HCT116 (cell line): ENCODE measurements around the gene SETD2. TPM values are rescaled to one million over a fixed set of nuclear protein-coding genes. Genes with fewer than 3 reads are reported as not detected.

ENCODE experiments used
- ATAC-seq: fragments of 200-7000 bp; cut with Tn5 transposase; 2 replicates; pipeline ENCODE4 v1.9.1; 2020; ENCODE audit warnings: mild to moderate bottlenecking, moderate library complexity
- BruUV-seq: library from RNA; stranded (reverse); fragments of 400-500 nt; replicated peaks from 2 replicates; lab custom pipeline; 2021; lab: Mats Ljungman, UMichigan
- CTCF ChIA-PET: fragments of 300-600 bp; sonication (Branson Sonifier 250); formaldehyde crosslinking; loops from one replicate; lab custom pipeline; 2021; ENCODE audit warnings: antibody characterized with exemption; lab: Charles Lee
- POLR2A ChIA-PET: fragments of 300-600, 350-600 bp; sonication (Branson Sonifier 250); formaldehyde crosslinking; loops from one replicate; lab custom pipeline; 2021; ENCODE audit warnings: antibody characterized with exemption; lab: Charles Lee
- RAD21 ChIA-PET, 2 experiments: fragments of 300-600 bp; sonication (Branson Sonifier 250); formaldehyde crosslinking; loops; one replicate each; lab custom pipeline; 2023; ENCODE audit warnings: low total read pairs in 2 of 2; ENCODE audit not compliant: uncharacterized antibody in 2 of 2, unreplicated experiment in 2 of 2, low non-redundant PET in 1 of 2; lab: Charles Lee
- DNase-seq: peaks from one replicate; pipeline ENCODE4 v3.0.0-alpha.2; 2010; ENCODE audit warnings: low read depth, low spot score
- H2AFZ ChIP-seq: fragments of 200-600 bp; shearing (Covaris generic), sonication (generic); 2 replicates; pipeline ENCODE4 v1.6.1; 2017; ENCODE audit warnings: low read depth, mixed run types, mixed read lengths, antibody characterized with exemption, low read length; ENCODE audit not compliant: poor library complexity, severe bottlenecking
- H3K27ac ChIP-seq: 2 replicates; pipeline ENCODE4 v1.5.1; 2012; ENCODE audit warnings: low read depth, low read length
- H3K27me3 ChIP-seq: fragments of 200-600 bp; sonication (generic); 2 replicates; pipeline ENCODE4 v1.6.1; 2016; ENCODE audit warnings: mixed run types, low read length, mixed read lengths; ENCODE audit not compliant: insufficient read depth
- H3K36me3 ChIP-seq, 2 experiments: fragments of 200-500 bp in 1 of 2; fragments of 200-600 bp in 1 of 2; sonication (Bioruptor generic) in 1 of 2; sonication (generic) in 1 of 2; 2 replicates each; pipeline versions ENCODE4 v1.5.1 to v1.6.1; 2014 to 2016; ENCODE audit warnings: low read length in 2 of 2, inconsistent platforms in 1 of 2, mixed read lengths in 1 of 2, mixed run types in 1 of 2; ENCODE audit not compliant: insufficient read depth in 2 of 2, control insufficient read depth in 1 of 2
- H3K4me1 ChIP-seq, 2 experiments: fragments of 200-600 bp in 1 of 2; sonication (generic) in 1 of 2; 2 replicates each; pipeline versions ENCODE4 v1.5.1 to v1.6.1; 2012 to 2017; ENCODE audit warnings: low read length in 2 of 2, inconsistent platforms in 1 of 2, mild to moderate bottlenecking in 1 of 2, mixed read lengths in 1 of 2, mixed run types in 1 of 2, moderate library complexity in 1 of 2; ENCODE audit not compliant: insufficient read depth in 2 of 2, control insufficient read depth in 1 of 2
- H3K4me2 ChIP-seq: fragments of 200-600 bp; sonication (generic); 2 replicates; pipeline ENCODE4 v1.6.1; 2017; ENCODE audit warnings: mixed run types, low read length, mixed read lengths
- H3K4me3 ChIP-seq, 2 experiments: fragments of 200-600 bp in 1 of 2; sonication (generic) in 1 of 2; replicated peaks in 1 of 2; 2 replicates each; pipeline ENCODE4 v1.5.1; 2011 to 2016; ENCODE audit warnings: low read length in 2 of 2, control low read depth in 1 of 2, low read depth in 1 of 2, mild to moderate bottlenecking in 1 of 2, mixed read lengths in 1 of 2, mixed run types in 1 of 2
- H3K79me2 ChIP-seq: fragments of 200-600 bp; sonication (generic); 2 replicates; pipeline ENCODE4 v1.6.1; 2017; ENCODE audit warnings: mild to moderate bottlenecking, mixed run types, low read length, moderate library complexity, mixed read lengths; ENCODE audit not compliant: insufficient read depth
- H3K9ac ChIP-seq: fragments of 200-600 bp; sonication (generic); 2 replicates; pipeline ENCODE4 v1.6.1; 2016; ENCODE audit warnings: low read length, mixed read lengths
- H3K9me2 ChIP-seq: fragments of 200-600 bp; sonication (generic), shearing (Covaris generic); 2 replicates; pipeline ENCODE4 v1.6.1; 2017; ENCODE audit warnings: mixed run types, mild to moderate bottlenecking, moderate library complexity; ENCODE audit not compliant: insufficient read depth
- H3K9me3 ChIP-seq, 2 experiments: fragments of 200-500 bp in 1 of 2; fragments of 200-600 bp in 1 of 2; sonication (Bioruptor generic) in 1 of 2; sonication (generic) in 1 of 2; 2 replicates each; pipeline ENCODE4 v1.6.1; 2014 to 2017; ENCODE audit warnings: low read length in 2 of 2, mixed read lengths in 2 of 2, inconsistent platforms in 1 of 2, low read depth in 1 of 2, mild to moderate bottlenecking in 1 of 2, mixed run types in 1 of 2, moderate library complexity in 1 of 2; ENCODE audit not compliant: control insufficient read depth in 1 of 2, insufficient read depth in 1 of 2
- H4K20me1 ChIP-seq: fragments of 200-600 bp; sonication (generic), shearing (Covaris generic); 2 replicates; pipeline ENCODE4 v1.6.1; 2017; ENCODE audit warnings: mixed run types, mild to moderate bottlenecking, moderate library complexity; ENCODE audit not compliant: insufficient read depth
- CBX3 ChIP-seq: IDR thresholded peaks from 2 replicates; pipeline ENCODE4 v1.6.1; 2012; ENCODE audit warnings: low read depth
- CEBPB ChIP-seq: IDR thresholded peaks from 2 replicates; pipeline ENCODE4 v1.6.1; 2012; ENCODE audit warnings: low read depth
- ELF1 ChIP-seq: IDR thresholded peaks from 2 replicates; pipeline ENCODE4 v1.6.1; 2012; ENCODE audit warnings: low read depth, borderline replicate concordance
- FOSL1 ChIP-seq: IDR thresholded peaks from 2 replicates; pipeline ENCODE4 v1.6.1; 2012; ENCODE audit warnings: low read depth
- POLR2A ChIP-seq: IDR thresholded peaks from 2 replicates; pipeline ENCODE4 v1.7.0; 2011; ENCODE audit warnings: borderline replicate concordance; ENCODE audit not compliant: insufficient read depth, insufficient read length; ENCODE audit errors: extremely low read depth
- POLR2AphosphoS5 ChIP-seq: IDR thresholded peaks from 2 replicates; pipeline ENCODE4 v1.6.1; 2011; ENCODE audit warnings: mild to moderate bottlenecking, low read depth, low read length, moderate library complexity
- SIN3A ChIP-seq: IDR thresholded peaks from 2 replicates; pipeline ENCODE4 v1.6.1; 2012; ENCODE audit warnings: low read depth
- SRF ChIP-seq: IDR thresholded peaks from 2 replicates; pipeline ENCODE4 v1.6.1; 2012; ENCODE audit warnings: low read depth
- YY1 ChIP-seq: IDR thresholded peaks from 2 replicates; pipeline ENCODE4 v1.6.1; 2011; ENCODE audit warnings: low read length, low read depth, moderate library complexity, mild to moderate bottlenecking; ENCODE audit not compliant: insufficient replicate concordance; ENCODE audit errors: extremely low read depth
- ZNF274 ChIP-seq: fragments of 200-500 bp; sonication (Bioruptor generic); IDR thresholded peaks from 2 replicates; pipeline ENCODE4 v1.6.1; 2014; ENCODE audit warnings: mild to moderate bottlenecking, low read depth, low read length, inconsistent platforms
- intact Hi-C: fragments of 100-400 bp; cut with micrococcal nuclease; formaldehyde crosslinking; loops from 2 replicates; pipeline ENCODE4 v1.10.0; 2022
- total RNA-seq: library from RNA; stranded (reverse); gene quantifications from one replicate; pipeline ENCODE4 v1.2.1, GENCODE V29; 2021; ENCODE audit not compliant: unreplicated experiment
- TF ChIP-seq, protein P1 (sequence below): IDR thresholded peaks from 2 replicates; pipeline ENCODE4 v1.6.1; 2011; ENCODE audit warnings: mild to moderate bottlenecking, low read length, moderate library complexity; ENCODE audit not compliant: insufficient replicate concordance; ENCODE audit errors: extremely low read depth
- TF ChIP-seq, protein P2 (sequence below): IDR thresholded peaks from 2 replicates; pipeline ENCODE4 v1.6.1; 2012

Gene SETD2
- total RNA-seq, 1 experiment from 2014 or later, result 33.0 TPM

DNA sequence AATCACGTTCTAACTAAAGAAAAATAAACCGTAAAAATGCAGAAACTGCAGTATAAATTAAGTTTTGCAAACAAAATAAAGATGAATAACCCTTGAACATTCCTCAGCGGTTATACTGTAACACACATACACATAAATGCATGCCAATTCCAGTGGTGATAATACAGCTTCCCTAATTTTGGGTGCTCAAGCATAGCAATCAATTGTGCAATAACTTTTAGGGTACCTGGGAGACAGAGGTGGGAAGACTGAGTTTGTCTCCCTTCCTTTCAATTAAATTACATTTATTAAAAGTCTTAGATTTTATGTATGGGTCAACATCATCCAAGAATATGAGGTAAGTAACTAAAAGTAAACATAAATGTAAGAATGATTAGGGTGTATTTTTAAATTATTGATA is 71.8 kb downstream of the SETD2 start (continued):
- TF ChIP-seq, protein P1, sequence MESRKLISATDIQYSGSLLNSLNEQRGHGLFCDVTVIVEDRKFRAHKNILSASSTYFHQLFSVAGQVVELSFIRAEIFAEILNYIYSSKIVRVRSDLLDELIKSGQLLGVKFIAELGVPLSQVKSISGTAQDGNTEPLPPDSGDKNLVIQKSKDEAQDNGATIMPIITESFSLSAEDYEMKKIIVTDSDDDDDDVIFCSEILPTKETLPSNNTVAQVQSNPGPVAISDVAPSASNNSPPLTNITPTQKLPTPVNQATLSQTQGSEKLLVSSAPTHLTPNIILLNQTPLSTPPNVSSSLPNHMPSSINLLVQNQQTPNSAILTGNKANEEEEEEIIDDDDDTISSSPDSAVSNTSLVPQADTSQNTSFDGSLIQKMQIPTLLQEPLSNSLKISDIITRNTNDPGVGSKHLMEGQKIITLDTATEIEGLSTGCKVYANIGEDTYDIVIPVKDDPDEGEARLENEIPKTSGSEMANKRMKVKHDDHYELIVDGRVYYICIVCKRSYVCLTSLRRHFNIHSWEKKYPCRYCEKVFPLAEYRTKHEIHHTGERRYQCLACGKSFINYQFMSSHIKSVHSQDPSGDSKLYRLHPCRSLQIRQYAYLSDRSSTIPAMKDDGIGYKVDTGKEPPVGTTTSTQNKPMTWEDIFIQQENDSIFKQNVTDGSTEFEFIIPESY, result no peak
- no peak for TF ChIP-seq ZNF274
- no peak for TF ChIP-seq POLR2AphosphoS5
- TF ChIP-seq POLR2A, result no peak
- TF ChIP-seq CBX3, result no peak
- no peak for TF ChIP-seq SIN3A
- no peak for TF ChIP-seq YY1
- no peak for TF ChIP-seq SRF

DNA sequence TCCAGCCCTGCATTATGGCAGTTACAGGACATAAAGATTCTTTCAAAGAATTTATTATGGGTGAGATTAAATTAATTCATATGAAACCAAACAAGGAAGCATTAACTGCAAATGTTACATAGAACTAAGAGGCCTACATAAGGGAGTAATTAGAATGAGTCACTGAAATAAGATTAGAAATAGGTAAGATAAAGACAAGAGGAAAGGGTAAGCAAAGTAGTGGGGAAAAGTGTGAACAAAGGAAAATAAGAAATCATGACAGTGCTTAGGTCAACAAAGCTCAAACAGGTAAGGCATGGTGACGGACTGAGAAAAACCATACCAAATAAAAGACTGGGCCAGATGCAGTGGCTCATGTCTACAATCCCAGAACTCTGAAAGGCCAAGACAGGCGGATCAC is 74.3 kb downstream of the SETD2 start:
- Histone ChIP-seq H2AFZ (no peak overlapping the region), H3K79me2 (peaks cover 7% of the 10 kb centered on the region; the same call in 1 of the 2 replicates), H4K20me1 (peaks cover 5% of the 10 kb centered on the region), H3K27ac (no peak overlapping the region), H3K4me2 (no peak overlapping the region), H3K27me3 (no peaks in the 10 kb centered on the region), H3K4me3 (no peak overlapping the region), H3K9ac (no peak overlapping the region)
- no TSS peak for BruUV-seq
- ATAC-seq, result no peak
- CTCF ChIA-PET, result no interaction called here
- POLR2A ChIA-PET, result no interaction called here
- no peak for DNase-seq
- RAD21 ChIA-PET, result no interaction called here
- no peak for TF ChIP-seq POLR2AphosphoS5
- TF ChIP-seq, protein P2, sequence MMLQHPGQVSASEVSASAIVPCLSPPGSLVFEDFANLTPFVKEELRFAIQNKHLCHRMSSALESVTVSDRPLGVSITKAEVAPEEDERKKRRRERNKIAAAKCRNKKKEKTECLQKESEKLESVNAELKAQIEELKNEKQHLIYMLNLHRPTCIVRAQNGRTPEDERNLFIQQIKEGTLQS, result no peak
- TF ChIP-seq CEBPB, result no peak
- no peak for TF ChIP-seq CBX3
- no peak for TF ChIP-seq ZNF274
- TF ChIP-seq SRF, result no peak
- TF ChIP-seq FOSL1, result no peak
- no peak for TF ChIP-seq ELF1
- TF ChIP-seq, all 23 proteins: peak for 0
- H3K9me2 ChIP-seq, result no peaks in the 10 kb centered on the region
- H3K36me3 ChIP-seq, result peaks cover 0 to 4% of the 10 kb centered on the region in 2 experiments; a peak in 2 of 4 replicates
- no peaks in the 10 kb centered on the region for H3K9me3 ChIP-seq
- no peaks in the 10 kb centered on the region for H3K4me1 ChIP-seq
- intact Hi-C loops, result no loop called here
